Testis (tissue), 2 donors: ENCODE results near the gene UCK2.

ENCODE experiments used
- CTCF ChIP-seq, 3 experiments: fragments of 450-650 bp in 2 of 3; fragments of 200-600 bp in 1 of 3; sonication (generic) in 1 of 3; IDR thresholded peaks; one replicate each; pipeline ENCODE4 v1.5.1; 2016 to 2019; ENCODE audit warnings: antibody characterized with exemption in 3 of 3, mild to moderate bottlenecking in 2 of 3, moderate library complexity in 1 of 3
- POLR2A ChIP-seq: fragments of 450-650 bp; IDR thresholded peaks from one replicate; pipeline ENCODE4 v1.6.1; 2017; ENCODE audit warnings: antibody characterized with exemption, mild to moderate bottlenecking, moderate library complexity

GRCh38 chr1:165855010-165855838 lies 27.8 kb downstream of the UCK2 start:
- no peak for TF ChIP-seq CTCF (IDR thresholded peaks at IDR 0.05)
- no peak for TF ChIP-seq POLR2A
